ENCODE results near the gene CDH11. TPM values are rescaled to one million over a fixed set of nuclear protein-coding genes. Genes with fewer than 3 reads are reported as not detected.

The CDH11 gene
- total RNA-seq, 6 experiments from 2014 or later, result 1.2 to 6.6 (median 3.0) TPM

GRCh38 chr16:64990101-64990500, 131.8 kb downstream of the CDH11 start:
- DNase-seq (no peak), ATAC-seq (no peak)
- Histone ChIP-seq H3K4me1 (no peaks in the 10 kb centered on the region), H3K36me3 (no peaks in the 10 kb centered on the region), H3K27me3 (no peaks in the 10 kb centered on the region), H3K27ac (no peak overlapping the region), H3K4me3 (no peak overlapping the region), H3K9me3 (no peaks in the 10 kb centered on the region)
- 58% methylated on average over 3 of the region's 3 CpGs for WGBS (ENCODE audit: insufficient coverage, low coverage, low lambda C conversion rate, missing lambda C conversion rate)
- no peak for TF ChIP-seq CTCF (IDR thresholded peaks at IDR 0.05)
- no peak for TF ChIP-seq POLR2A (IDR thresholded peaks at IDR 0.05)
- intact Hi-C loops (cut with DNase I), result no loop called here

- no peaks in the 10 kb centered on the region for H3K36me3 ChIP-seq
- no peak for ATAC-seq
Observed at GRCh38 chr16:64989050-64989449, 132.8 kb downstream of the CDH11 start.

GRCh38 chr16:64983963-64984362, 137.9 kb downstream of the CDH11 start:
- WGBS (ENCODE audit: insufficient coverage, low coverage, low lambda C conversion rate, missing lambda C conversion rate), result 38% methylated on average over 1 of the region's 2 CpGs
- no peak for TF ChIP-seq POLR2A (IDR thresholded peaks at IDR 0.05)
- TF ChIP-seq CTCF (IDR thresholded peaks at IDR 0.05), result peak in 2 of 4 donors; percentile 10 to 18
- DNase-seq (no peak), ATAC-seq (no peak)
- no peak overlapping the region for H3K27ac ChIP-seq
- no peaks in the 10 kb centered on the region for H3K36me3 ChIP-seq
- no peaks in the 10 kb centered on the region for H3K27me3 ChIP-seq
- H3K4me3 ChIP-seq, result no peak overlapping the region
- no peaks in the 10 kb centered on the region for H3K9me3 ChIP-seq
- intact Hi-C loops (cut with DNase I), result no loop called here
- no peaks in the 10 kb centered on the region for H3K4me1 ChIP-seq

More at GRCh38 chr16:64989050-64989449, 132.8 kb downstream of the CDH11 start:
- Histone ChIP-seq H3K9me3 (no peaks in the 10 kb centered on the region), H3K4me3 (no peak overlapping the region), H3K27ac (no peak overlapping the region), H3K4me1 (no peaks in the 10 kb centered on the region), H3K27me3 (no peaks in the 10 kb centered on the region)
- WGBS (ENCODE audit: insufficient coverage, low coverage, low lambda C conversion rate, missing lambda C conversion rate), result 62% methylated on average over 3 of the region's 3 CpGs
- no peak for TF ChIP-seq POLR2A (IDR thresholded peaks at IDR 0.05)
- intact Hi-C loops (cut with DNase I), result no loop called here
- DNase-seq, result no peak

GRCh38 chr16:64983231-64983630, 138.6 kb downstream of the CDH11 start:
- H3K9me3 ChIP-seq, result no peaks in the 10 kb centered on the region
- 35% methylated on average over 3 of the region's 3 CpGs for WGBS (ENCODE audit: insufficient coverage, low coverage, low lambda C conversion rate, missing lambda C conversion rate)
- no peak for DNase-seq
- ATAC-seq, result no peak
- TF ChIP-seq CTCF (IDR thresholded peaks at IDR 0.05) (no peak), POLR2A (IDR thresholded peaks at IDR 0.05) (no peak)
- intact Hi-C loops (cut with DNase I), result no loop called here
- no peak overlapping the region for H3K4me3 ChIP-seq
- no peaks in the 10 kb centered on the region for H3K4me1 ChIP-seq
- no peaks in the 10 kb centered on the region for H3K27me3 ChIP-seq
- H3K27ac ChIP-seq, result no peak overlapping the region
- H3K36me3 ChIP-seq, result no peaks in the 10 kb centered on the region

DNA sequence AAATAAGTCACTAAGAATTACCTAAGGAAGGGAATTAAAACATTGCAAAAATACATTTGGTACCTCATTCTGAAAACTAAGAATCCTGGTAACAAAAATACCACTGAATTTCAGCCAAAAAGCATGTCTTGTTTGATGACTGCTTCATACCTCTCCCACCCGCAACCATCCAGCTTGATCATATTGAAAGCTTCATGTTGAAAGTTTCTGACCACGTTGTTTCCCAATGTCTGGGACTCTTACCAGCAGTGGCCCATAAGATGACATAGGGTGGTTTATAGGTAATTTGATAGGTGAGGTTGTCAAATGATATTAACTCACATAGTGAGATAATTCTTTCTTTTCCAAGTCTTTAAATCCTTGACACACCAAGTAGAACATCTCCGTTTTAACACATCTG, 139.3 kb downstream of the CDH11 start:
- TF ChIP-seq CTCF (IDR thresholded peaks at IDR 0.05) (no peak), POLR2A (IDR thresholded peaks at IDR 0.05) (no peak)
- intact Hi-C loops (cut with DNase I), result no loop called here
- DNase-seq (no peak), ATAC-seq (no peak)
- WGBS (ENCODE audit: insufficient coverage, low coverage, low lambda C conversion rate, missing lambda C conversion rate), result 43% methylated on average over 3 of the region's 3 CpGs
- Histone ChIP-seq H3K4me1 (no peaks in the 10 kb centered on the region), H3K4me3 (no peak overlapping the region), H3K27ac (no peak overlapping the region), H3K36me3 (no peaks in the 10 kb centered on the region), H3K9me3 (no peaks in the 10 kb centered on the region), H3K27me3 (no peaks in the 10 kb centered on the region)
